ENCODE results near the gene PPP4R1.
"Not testable (repeated sequence)": the region's sequence is repeated elsewhere in the genome, so short reads cannot be mapped to it uniquely, and the experiment has no call there.

PPP4R1 gene

GRCh38 chr18:9614401-9615279 is at the start of gene PPP4R1:
TSS of gene PPP4R1 (minus strand) at chr18:9614559. CDS start at chr18:9614484, 75 bp downstream.
- peak; percentile 76 for DNase-seq

GRCh38 chr18:9663377-9663776 is 49.0 kb upstream of the PPP4R1 start:
- no peak for DNase-seq

- no peak for DNase-seq
Measured at GRCh38 chr18:9661564-9661963, 47.2 kb upstream of the PPP4R1 start.

- no peak for DNase-seq
Measured at GRCh38 chr18:9659499-9660375, 45.4 kb upstream of the PPP4R1 start.

GRCh38 chr18:9658087-9658641 is 43.8 kb upstream of the PPP4R1 start:
- no peak for DNase-seq

GRCh38 chr18:9655232-9655767 is 40.9 kb upstream of the PPP4R1 start:
- no peak for DNase-seq

- no peak for DNase-seq
Measured at GRCh38 chr18:9653390-9653789, 39.0 kb upstream of the PPP4R1 start.

GRCh38 chr18:9649164-9649540 is 34.8 kb upstream of the PPP4R1 start:
- no peak for DNase-seq

- DNase-seq = no peak
Measured at GRCh38 chr18:9648431-9649163, 34.2 kb upstream of the PPP4R1 start.

GRCh38 chr18:9647496-9648323 is 33.4 kb upstream of the PPP4R1 start:
- no peak for DNase-seq

- no peak for DNase-seq
Measured at GRCh38 chr18:9643549-9643948, 29.2 kb upstream of the PPP4R1 start.

GRCh38 chr18:9642799-9643462 is 28.6 kb upstream of the PPP4R1 start:
- no peak for DNase-seq

GRCh38 chr18:9641081-9641480 is 26.7 kb upstream of the PPP4R1 start:
- DNase-seq = not testable (repeated sequence)

GRCh38 chr18:9638886-9639285 is 24.5 kb upstream of the PPP4R1 start:
- DNase-seq = no peak

GRCh38 chr18:9637036-9637767 is 22.8 kb upstream of the PPP4R1 start:
- no peak for DNase-seq

GRCh38 chr18:9634856-9635255 is 20.5 kb upstream of the PPP4R1 start:
- DNase-seq = no peak

- no peak for DNase-seq
Measured at GRCh38 chr18:9631814-9632496, 17.6 kb upstream of the PPP4R1 start.

- DNase-seq = no peak
Measured at GRCh38 chr18:9630444-9630843, 16.1 kb upstream of the PPP4R1 start.

- DNase-seq = no peak
Measured at GRCh38 chr18:9629709-9630108, 15.3 kb upstream of the PPP4R1 start.

- no peak for DNase-seq
Measured at GRCh38 chr18:9628984-9629383, 14.6 kb upstream of the PPP4R1 start.

All from activated T-cell treated with anti-CD3 and anti-CD28 coated beads, Interleukin-2, amount 50 U/mL, for 1 hour (primary cell).